CD1c-positive myeloid dendritic cell (primary cell): ENCODE measurements around the gene USP4.
A peak's percentile ranks its signal among the peaks of the same experiment; 100 is the strongest.
"Not testable (repeated sequence)": the region's sequence is repeated elsewhere in the genome, so short reads cannot be mapped to it uniquely, and the experiment has no call there.

Source experiments
- DNase-seq: peaks from one replicate; pipeline ENCODE4 v3.0.0-alpha.2; 2016; ENCODE audit errors: extremely low spot score

Gene USP4

GRCh38 chr3:49352281-49352680, 12.4 kb upstream of the USP4 start:
- DNase-seq: peak; percentile 92

GRCh38 chr3:49351521-49352011, 11.7 kb upstream of the USP4 start:
- peak; percentile 89 for DNase-seq

GRCh38 chr3:49349348-49350114, 9.7 kb upstream of the USP4 start:
- peak; percentile 53 for DNase-seq

GRCh38 chr3:49348361-49348760, 8.5 kb upstream of the USP4 start:
- DNase-seq: not testable (repeated sequence)

GRCh38 chr3:49346797-49347251, 7.0 kb upstream of the USP4 start:
- DNase-seq: peak; percentile 61

- peak; percentile 72 for DNase-seq
Measured at GRCh38 chr3:49343163-49343562, 3.3 kb upstream of the USP4 start.

GRCh38 chr3:49341996-49342395, 2.1 kb upstream of the USP4 start:
- peak; percentile 69 for DNase-seq

- DNase-seq: no peak
Measured at GRCh38 chr3:49339581-49339940, 292 bp downstream of the USP4 start.

GRCh38 chr3:49333916-49334633, 5.8 kb downstream of the USP4 start:
- DNase-seq: no peak

- DNase-seq: peak; percentile 56
Measured at GRCh38 chr3:49333091-49333490, 6.8 kb downstream of the USP4 start.

GRCh38 chr3:49329186-49329585, 10.7 kb downstream of the USP4 start:
- no peak for DNase-seq

- not testable (repeated sequence) for DNase-seq
Measured at GRCh38 chr3:49328350-49328749, 11.5 kb downstream of the USP4 start.

GRCh38 chr3:49327485-49327884, 12.4 kb downstream of the USP4 start:
- peak; percentile 33 for DNase-seq

GRCh38 chr3:49324768-49325167, 15.1 kb downstream of the USP4 start:
- DNase-seq: no peak

- DNase-seq: no peak
Measured at GRCh38 chr3:49316696-49317457, 23.0 kb downstream of the USP4 start.

GRCh38 chr3:49313896-49314688, 25.8 kb downstream of the USP4 start:
- no peak for DNase-seq

- no peak for DNase-seq
Measured at GRCh38 chr3:49311283-49311682, 28.6 kb downstream of the USP4 start.

- no peak for DNase-seq
Measured at GRCh38 chr3:49310677-49311076, 29.2 kb downstream of the USP4 start.

- no peak for DNase-seq
Measured at GRCh38 chr3:49305608-49306007, 34.2 kb downstream of the USP4 start.

GRCh38 chr3:49302613-49303012, 37.2 kb downstream of the USP4 start:
- no peak for DNase-seq

- no peak for DNase-seq
Measured at GRCh38 chr3:49300595-49300994, 39.3 kb downstream of the USP4 start.
